ENCODE measurements around the gene IQSEC1.

The IQSEC1 gene

DNA sequence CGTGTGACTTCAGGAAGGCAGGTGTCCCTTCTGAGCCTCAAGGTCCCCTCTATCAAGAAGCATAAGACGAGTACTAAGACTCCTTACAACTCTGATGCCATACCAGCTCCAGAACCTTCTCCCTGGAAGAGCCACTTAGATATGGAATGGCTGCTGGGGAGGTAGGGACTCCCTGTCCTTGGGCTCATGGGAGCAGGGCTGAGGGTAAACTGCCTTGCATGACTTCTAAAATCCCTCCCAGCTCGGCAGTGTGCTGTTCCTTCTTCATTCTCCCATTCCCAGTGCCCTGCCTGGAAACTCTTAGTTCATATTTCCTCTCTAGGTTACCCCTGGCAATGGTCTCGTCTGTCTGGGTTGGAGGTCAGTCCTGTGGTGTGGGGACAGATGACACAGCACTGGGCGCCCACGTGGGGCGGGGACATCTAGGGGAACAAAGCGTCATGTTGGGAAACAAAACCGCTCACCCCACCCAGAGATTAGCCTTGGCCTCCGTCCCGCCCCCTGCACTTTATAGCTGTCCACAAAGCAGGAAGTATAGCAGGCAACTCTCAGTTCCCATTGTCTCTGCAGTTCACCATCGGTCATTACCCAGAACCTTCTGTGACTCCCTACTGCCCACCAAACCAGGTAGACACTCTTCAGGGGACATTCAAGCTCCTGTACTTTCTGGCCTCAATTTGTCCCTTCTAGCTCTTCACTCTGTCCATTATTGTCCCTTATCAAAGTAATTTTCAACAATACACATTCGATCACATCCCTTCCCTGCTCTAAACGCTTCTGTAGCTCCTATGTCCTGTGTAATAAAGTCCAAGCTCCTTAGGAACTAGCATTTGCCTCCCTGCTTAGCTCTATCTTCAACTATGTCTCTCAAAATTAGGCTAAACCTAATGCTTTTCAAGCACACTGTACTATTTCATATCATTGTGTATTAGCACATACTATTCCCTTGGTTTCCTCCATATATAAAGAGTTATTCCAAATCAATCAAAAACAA, 73.8 kb downstream of the IQSEC1 start:
- Histone ChIP-seq H3K9ac (ENCODE audit: low read length) (no peak overlapping the region), H3K79me1 (replicated peaks; ENCODE audit: low read length, poor library complexity, severe bottlenecking) (peaks cover 6% of the 10 kb centered on the region), H3K4ac (ENCODE audit: low read depth in 1 of 2, low read length in 2 of 2) (no peak overlapping the region), H3K23ac (ENCODE audit: low read length in 2 of 2) (no peak overlapping the region), H2BK5ac (ENCODE audit: low read depth, low read length, poor library complexity, severe bottlenecking) (no peak overlapping the region), H3K36me3 (ENCODE audit: control insufficient read depth in 1 of 2, insufficient read depth in 2 of 2, low read depth in 1 of 2, low read length in 2 of 2) (peaks cover 0 to 4% of the 10 kb centered on the region in 2 experiments), H2AFZ (ENCODE audit: low read depth, low read length) (no peak overlapping the region), H3K4me1 (ENCODE audit: control insufficient read depth, insufficient read depth, low read depth, low read length) (peaks cover 9% of the 10 kb centered on the region), H3K27me3 (ENCODE audit: control insufficient read depth in 1 of 2, insufficient read depth in 1 of 2, low read length in 2 of 2) (no peaks in the 10 kb centered on the region), H4K8ac (ENCODE audit: low read length) (no peak overlapping the region), H3K4me3 (ENCODE audit: insufficient read depth in 1 of 2, low read depth in 1 of 2, low read length in 2 of 2) (no peak overlapping the region), H3K4me2 (ENCODE audit: low read length, poor library complexity, severe bottlenecking) (no peak overlapping the region), H2BK15ac (ENCODE audit: low read depth, poor library complexity, severe bottlenecking) (no peak overlapping the region), H2BK12ac (ENCODE audit: low read length in 2 of 2) (no peak overlapping the region), H3K14ac (ENCODE audit: low read length in 2 of 2) (no peak overlapping the region), H3K18ac (ENCODE audit: low read depth in 1 of 2, low read length in 2 of 2) (no peak overlapping the region), H2AK5ac (ENCODE audit: low read length, severe bottlenecking) (no peak overlapping the region), H2BK120ac (ENCODE audit: low read depth, low read length) (no peak overlapping the region), H4K91ac (ENCODE audit: low read length) (no peak overlapping the region), H3K9me3 (ENCODE audit: control insufficient read depth, low read length) (no peaks in the 10 kb centered on the region), H3K27ac (ENCODE audit: low read length, poor library complexity, severe bottlenecking) (no peak overlapping the region)
- DNase-seq, result no peak
- WGBS, result 80% methylated on average over 13 of the region's 14 CpGs

DNA sequence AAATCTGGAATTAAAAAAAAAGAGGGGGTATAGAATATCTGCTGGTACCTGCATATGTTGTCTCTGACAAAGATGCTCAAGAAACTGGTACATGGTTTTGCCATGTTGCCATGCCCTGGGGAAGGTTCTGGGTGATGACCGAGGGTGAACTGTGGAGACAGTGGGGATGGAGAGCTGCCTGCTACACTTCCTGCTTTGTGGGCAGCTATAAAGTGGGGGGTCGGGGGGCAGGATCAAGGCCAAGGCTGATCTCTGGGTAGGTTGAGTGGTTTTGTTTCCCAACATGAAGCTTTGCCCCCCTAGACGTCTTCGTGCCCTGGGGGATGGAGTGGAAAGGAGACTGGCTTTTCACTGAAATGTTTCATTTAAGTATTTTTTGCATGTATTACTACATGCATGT, 74.6 kb downstream of the IQSEC1 start:
- no peak overlapping the region for H2BK120ac ChIP-seq (ENCODE audit: low read depth, low read length)
- no peak overlapping the region for H3K23ac ChIP-seq (ENCODE audit: low read length in 2 of 2)
- H3K36me3 ChIP-seq (ENCODE audit: control insufficient read depth in 1 of 2, insufficient read depth in 2 of 2, low read depth in 1 of 2, low read length in 2 of 2), result peaks cover 0 to 4% of the 10 kb centered on the region in 2 experiments
- peaks cover 6% of the 10 kb centered on the region for H3K79me1 ChIP-seq (replicated peaks; ENCODE audit: low read length, poor library complexity, severe bottlenecking)
- H3K4me3 ChIP-seq (ENCODE audit: insufficient read depth in 1 of 2, low read depth in 1 of 2, low read length in 2 of 2), result no peak overlapping the region
- H4K8ac ChIP-seq (ENCODE audit: low read length), result no peak overlapping the region
- WGBS, result 82% methylated on average over 2 of the region's 4 CpGs
- no peak overlapping the region for H3K9ac ChIP-seq (ENCODE audit: low read length)
- no peak overlapping the region for H3K14ac ChIP-seq (ENCODE audit: low read length in 2 of 2)
- H4K91ac ChIP-seq (ENCODE audit: low read length), result no peak overlapping the region
- H2AK5ac ChIP-seq (ENCODE audit: low read length, severe bottlenecking), result no peak overlapping the region
- no peak overlapping the region for H2BK12ac ChIP-seq (ENCODE audit: low read length in 2 of 2)
- no peak overlapping the region for H3K27ac ChIP-seq (ENCODE audit: low read length, poor library complexity, severe bottlenecking)
- no peaks in the 10 kb centered on the region for H3K9me3 ChIP-seq (ENCODE audit: control insufficient read depth, low read length)
- H3K4me2 ChIP-seq (ENCODE audit: low read length, poor library complexity, severe bottlenecking), result no peak overlapping the region
- no peak overlapping the region for H2BK5ac ChIP-seq (ENCODE audit: low read depth, low read length, poor library complexity, severe bottlenecking)
- H3K27me3 ChIP-seq (ENCODE audit: control insufficient read depth in 1 of 2, insufficient read depth in 1 of 2, low read length in 2 of 2), result no peaks in the 10 kb centered on the region
- DNase-seq, result no peak
- no peak overlapping the region for H2AFZ ChIP-seq (ENCODE audit: low read depth, low read length)
- H3K18ac ChIP-seq (ENCODE audit: low read depth in 1 of 2, low read length in 2 of 2), result no peak overlapping the region
- peaks cover 6% of the 10 kb centered on the region for H3K4me1 ChIP-seq (ENCODE audit: control insufficient read depth, insufficient read depth, low read depth, low read length)
- no peak overlapping the region for H3K4ac ChIP-seq (ENCODE audit: low read depth in 1 of 2, low read length in 2 of 2)
- H2BK15ac ChIP-seq (ENCODE audit: low read depth, poor library complexity, severe bottlenecking), result no peak overlapping the region

DNA sequence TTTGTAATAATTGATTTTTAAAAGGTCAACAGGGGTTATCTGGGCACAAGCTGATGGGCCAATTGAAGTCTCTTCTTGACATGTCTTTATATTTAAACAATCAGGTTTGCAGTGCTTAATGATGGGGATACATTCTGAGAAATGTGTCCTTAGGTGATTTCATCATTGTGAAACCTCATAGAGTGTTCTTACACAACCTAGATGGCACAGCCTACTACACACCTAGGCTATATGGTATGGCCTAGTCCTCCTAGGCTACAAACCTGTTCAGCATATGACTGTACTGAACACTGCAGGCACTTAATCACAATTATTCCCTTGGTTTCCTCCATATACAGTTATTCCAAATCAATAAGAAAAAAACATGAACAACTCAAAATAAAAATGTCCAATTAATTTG, 75.8 kb downstream of the IQSEC1 start:
- Histone ChIP-seq H2BK120ac (ENCODE audit: low read depth, low read length) (no peak overlapping the region), H2BK15ac (ENCODE audit: low read depth, poor library complexity, severe bottlenecking) (no peak overlapping the region), H3K4me3 (ENCODE audit: insufficient read depth in 1 of 2, low read depth in 1 of 2, low read length in 2 of 2) (no peak overlapping the region), H2AK5ac (ENCODE audit: low read length, severe bottlenecking) (no peak overlapping the region), H2BK12ac (ENCODE audit: low read length in 2 of 2) (no peak overlapping the region), H3K4me2 (ENCODE audit: low read length, poor library complexity, severe bottlenecking) (no peak overlapping the region), H3K18ac (ENCODE audit: low read depth in 1 of 2, low read length in 2 of 2) (no peak overlapping the region), H3K27me3 (ENCODE audit: control insufficient read depth in 1 of 2, insufficient read depth in 1 of 2, low read length in 2 of 2) (no peaks in the 10 kb centered on the region), H3K9ac (ENCODE audit: low read length) (no peak overlapping the region), H3K23ac (ENCODE audit: low read length in 2 of 2) (no peak overlapping the region), H3K9me3 (ENCODE audit: control insufficient read depth, low read length) (no peaks in the 10 kb centered on the region), H3K4ac (ENCODE audit: low read depth in 1 of 2, low read length in 2 of 2) (no peak overlapping the region), H3K27ac (ENCODE audit: low read length, poor library complexity, severe bottlenecking) (no peak overlapping the region), H3K4me1 (ENCODE audit: control insufficient read depth, insufficient read depth, low read depth, low read length) (peaks cover 15% of the 10 kb centered on the region), H3K79me1 (replicated peaks; ENCODE audit: low read length, poor library complexity, severe bottlenecking) (peaks cover 6% of the 10 kb centered on the region), H3K36me3 (ENCODE audit: control insufficient read depth in 1 of 2, insufficient read depth in 2 of 2, low read depth in 1 of 2, low read length in 2 of 2) (peaks cover 0 to 4% of the 10 kb centered on the region in 2 experiments), H3K14ac (ENCODE audit: low read length in 2 of 2) (no peak overlapping the region), H2AFZ (ENCODE audit: low read depth, low read length) (no peak overlapping the region), H2BK5ac (ENCODE audit: low read depth, low read length, poor library complexity, severe bottlenecking) (no peak overlapping the region), H4K91ac (ENCODE audit: low read length) (no peak overlapping the region), H4K8ac (ENCODE audit: low read length) (no peak overlapping the region)
- no peak for DNase-seq

DNA sequence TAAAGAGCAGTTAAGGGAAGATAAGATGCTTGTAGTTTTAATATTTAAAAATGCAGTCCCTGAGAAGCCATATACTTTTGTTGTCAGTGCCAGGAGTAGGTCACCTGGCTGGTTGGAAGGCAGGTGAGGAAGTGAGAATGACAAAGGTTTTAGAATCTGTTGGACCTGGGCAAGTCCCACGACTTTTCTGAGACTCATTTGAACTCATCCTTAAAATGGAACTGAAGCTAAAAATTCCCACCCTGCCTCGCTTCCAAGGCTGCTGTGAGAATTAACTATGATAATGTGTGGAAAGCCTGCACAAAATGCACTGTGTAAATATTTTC, 77.1 kb downstream of the IQSEC1 start:
- no peak overlapping the region for H3K23ac ChIP-seq (ENCODE audit: low read length in 2 of 2)

More for the DNA sequence above, 77.1 kb downstream of the IQSEC1 start:
- H3K79me1 ChIP-seq (replicated peaks; ENCODE audit: low read length, poor library complexity, severe bottlenecking), result peaks cover 5% of the 10 kb centered on the region
- H4K91ac ChIP-seq (ENCODE audit: low read length), result no peak overlapping the region
- no peak overlapping the region for H2BK5ac ChIP-seq (ENCODE audit: low read depth, low read length, poor library complexity, severe bottlenecking)
- DNase-seq, result no peak
- peaks cover 0 to 4% of the 10 kb centered on the region in 2 experiments for H3K36me3 ChIP-seq (ENCODE audit: control insufficient read depth in 1 of 2, insufficient read depth in 2 of 2, low read depth in 1 of 2, low read length in 2 of 2)
- H3K4me3 ChIP-seq (ENCODE audit: insufficient read depth in 1 of 2, low read depth in 1 of 2, low read length in 2 of 2), result no peak overlapping the region
- H3K27ac ChIP-seq (ENCODE audit: low read length, poor library complexity, severe bottlenecking), result no peak overlapping the region
- no peak overlapping the region for H2BK120ac ChIP-seq (ENCODE audit: low read depth, low read length)
- H2BK15ac ChIP-seq (ENCODE audit: low read depth, poor library complexity, severe bottlenecking), result no peak overlapping the region
- H2AFZ ChIP-seq (ENCODE audit: low read depth, low read length), result no peak overlapping the region
- H3K4me2 ChIP-seq (ENCODE audit: low read length, poor library complexity, severe bottlenecking), result no peak overlapping the region
- no peak overlapping the region for H3K4ac ChIP-seq (ENCODE audit: low read depth in 1 of 2, low read length in 2 of 2)
- H3K14ac ChIP-seq (ENCODE audit: low read length in 2 of 2), result no peak overlapping the region
- peaks cover 24% of the 10 kb centered on the region for H3K4me1 ChIP-seq (ENCODE audit: control insufficient read depth, insufficient read depth, low read depth, low read length)
- no peaks in the 10 kb centered on the region for H3K27me3 ChIP-seq (ENCODE audit: control insufficient read depth in 1 of 2, insufficient read depth in 1 of 2, low read length in 2 of 2)
- H3K18ac ChIP-seq (ENCODE audit: low read depth in 1 of 2, low read length in 2 of 2), result no peak overlapping the region
- H2AK5ac ChIP-seq (ENCODE audit: low read length, severe bottlenecking), result no peak overlapping the region
- no peaks in the 10 kb centered on the region for H3K9me3 ChIP-seq (ENCODE audit: control insufficient read depth, low read length)
- no peak overlapping the region for H3K9ac ChIP-seq (ENCODE audit: low read length)
- H4K8ac ChIP-seq (ENCODE audit: low read length), result no peak overlapping the region
- H2BK12ac ChIP-seq (ENCODE audit: low read length in 2 of 2), result no peak overlapping the region
- no CpG with 5 or more reads among the region's 2 CpGs for WGBS

Measured in mesenchymal stem cell (in vitro differentiated cells and primary cell).